Ascending aorta (tissue), 2 donors: ENCODE measurements around the gene NBEA. TPM values are rescaled to one million over a fixed set of nuclear protein-coding genes. Genes with fewer than 3 reads are reported as not detected.

ENCODE experiments used
- DNase-seq, 2 donors: peaks; one replicate each; pipeline ENCODE4 v3.0.0-alpha.2; 2019; ENCODE audit warnings: low spot score in 2 of 2
- H3K27ac ChIP-seq, 2 donors: fragments of 200-600 bp; sonication (generic); one replicate each; pipeline ENCODE4 v1.5.1; 2016 to 2017; ENCODE audit warnings: mild to moderate bottlenecking in 1 of 2
- H3K27me3 ChIP-seq: fragments of 200-600 bp; sonication (generic); one replicate; pipeline ENCODE4 v1.5.1; 2017
- H3K36me3 ChIP-seq, 2 donors: fragments of 200-600 bp; sonication (generic); one replicate each; pipeline ENCODE4 v1.5.1; 2016
- H3K4me1 ChIP-seq, 2 donors: fragments of 200-600 bp; sonication (generic); one replicate each; pipeline ENCODE4 v1.5.1; 2016 to 2017; ENCODE audit warnings: mild to moderate bottlenecking in 1 of 2
- H3K4me3 ChIP-seq, 2 donors: fragments of 200-600 bp; sonication (generic); one replicate each; pipeline ENCODE4 v1.5.1; 2016 to 2017; ENCODE audit warnings: mild to moderate bottlenecking in 1 of 2
- H3K9me3 ChIP-seq, 2 donors: fragments of 200-600 bp; sonication (generic); one replicate each; pipeline ENCODE4 v1.5.1; 2016
- intact Hi-C: fragments of 100-400 bp; cut with DNase I; formaldehyde crosslinking; loops from one replicate; pipeline ENCODE4 v1.15.1; 2023
- total RNA-seq: library from RNA; depleted of rRNA; stranded (reverse); fragments of >200 nt; gene quantifications from one replicate; pipeline ENCODE4 v1.1.0, GENCODE V29; 2016
- TF ChIP-seq, protein P1 (sequence below), 3 experiments: fragments of 200-600 bp in 2 of 3; fragments of 450-650 bp in 1 of 3; sonication (generic) in 2 of 3; IDR thresholded peaks; one replicate each; pipeline ENCODE4 v1.5.1; 2016 to 2019; ENCODE audit warnings: antibody characterized with exemption in 3 of 3, mild to moderate bottlenecking in 1 of 3, moderate library complexity in 1 of 3

The NBEA gene
- total RNA-seq, 1 donor from 2014 or later: 1.6 TPM

- Histone ChIP-seq H3K36me3 (no peaks in the 10 kb centered on the region), H3K4me3 (no peak overlapping the region), H3K9me3 (no peaks in the 10 kb centered on the region), H3K27ac (no peak overlapping the region), H3K4me1 (no peaks in the 10 kb centered on the region), H3K27me3 (no peaks in the 10 kb centered on the region)
- TF ChIP-seq, protein P1, sequence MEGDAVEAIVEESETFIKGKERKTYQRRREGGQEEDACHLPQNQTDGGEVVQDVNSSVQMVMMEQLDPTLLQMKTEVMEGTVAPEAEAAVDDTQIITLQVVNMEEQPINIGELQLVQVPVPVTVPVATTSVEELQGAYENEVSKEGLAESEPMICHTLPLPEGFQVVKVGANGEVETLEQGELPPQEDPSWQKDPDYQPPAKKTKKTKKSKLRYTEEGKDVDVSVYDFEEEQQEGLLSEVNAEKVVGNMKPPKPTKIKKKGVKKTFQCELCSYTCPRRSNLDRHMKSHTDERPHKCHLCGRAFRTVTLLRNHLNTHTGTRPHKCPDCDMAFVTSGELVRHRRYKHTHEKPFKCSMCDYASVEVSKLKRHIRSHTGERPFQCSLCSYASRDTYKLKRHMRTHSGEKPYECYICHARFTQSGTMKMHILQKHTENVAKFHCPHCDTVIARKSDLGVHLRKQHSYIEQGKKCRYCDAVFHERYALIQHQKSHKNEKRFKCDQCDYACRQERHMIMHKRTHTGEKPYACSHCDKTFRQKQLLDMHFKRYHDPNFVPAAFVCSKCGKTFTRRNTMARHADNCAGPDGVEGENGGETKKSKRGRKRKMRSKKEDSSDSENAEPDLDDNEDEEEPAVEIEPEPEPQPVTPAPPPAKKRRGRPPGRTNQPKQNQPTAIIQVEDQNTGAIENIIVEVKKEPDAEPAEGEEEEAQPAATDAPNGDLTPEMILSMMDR (IDR thresholded peaks at IDR 0.05): no peak
- DNase-seq: no peak
- intact Hi-C loops: no loop called here
These were observed 412.8 kb downstream of the NBEA start for GRCh38 chr13:35354882-35355281.

DNA sequence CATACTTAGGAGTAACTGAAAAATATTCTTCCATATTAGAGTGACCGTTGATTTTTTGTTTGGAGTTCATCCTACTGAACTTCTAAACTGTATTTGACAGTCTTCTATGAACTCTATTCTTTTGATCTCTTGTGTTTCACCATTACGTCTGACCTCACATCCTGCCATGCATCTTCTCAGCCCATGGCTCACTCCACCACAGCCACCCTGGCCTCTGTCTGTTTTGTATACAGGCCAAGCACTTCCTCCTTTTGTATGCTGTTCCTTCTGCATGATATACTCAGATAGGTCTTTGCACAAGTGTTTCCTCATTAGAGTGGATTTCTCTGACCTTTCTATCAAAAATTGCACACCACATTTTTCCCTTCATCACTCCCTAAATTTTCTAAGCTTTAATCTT, 414.5 kb downstream of the NBEA start:
- Histone ChIP-seq H3K4me1 (no peaks in the 10 kb centered on the region), H3K27me3 (no peaks in the 10 kb centered on the region), H3K36me3 (no peaks in the 10 kb centered on the region), H3K4me3 (no peak overlapping the region), H3K9me3 (no peaks in the 10 kb centered on the region), H3K27ac (no peak overlapping the region)
- intact Hi-C loops: no loop called here
- TF ChIP-seq, protein P1 (IDR thresholded peaks at IDR 0.05): no peak
- no peak for DNase-seq

DNA sequence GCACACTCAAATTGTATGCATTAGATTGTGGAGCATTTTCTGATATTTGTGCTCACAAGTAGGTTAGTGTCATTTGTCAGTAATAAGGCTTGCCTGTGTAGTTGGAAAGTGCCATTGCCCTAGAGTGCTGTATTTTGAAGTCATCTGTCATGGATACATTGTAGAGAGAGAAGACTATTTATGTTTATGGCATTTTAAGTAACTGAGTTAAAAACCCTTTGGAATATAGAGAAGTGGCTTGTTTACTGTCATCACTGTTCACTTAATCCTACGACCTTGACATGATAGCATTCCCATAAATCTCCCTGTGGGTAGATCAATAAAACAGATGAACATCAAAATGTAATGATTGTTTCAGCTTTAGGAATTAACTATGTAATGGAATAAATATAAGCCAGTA, 423.8 kb downstream of the NBEA start:
- no peak for DNase-seq
- TF ChIP-seq, protein P1 (IDR thresholded peaks at IDR 0.05): no peak
- intact Hi-C loops: no loop called here
- Histone ChIP-seq H3K27me3 (no peaks in the 10 kb centered on the region), H3K27ac (no peak overlapping the region), H3K4me1 (no peaks in the 10 kb centered on the region), H3K4me3 (no peak overlapping the region), H3K36me3 (no peaks in the 10 kb centered on the region), H3K9me3 (peaks cover 5 to 16% of the 10 kb centered on the region in 2 donors)

DNA sequence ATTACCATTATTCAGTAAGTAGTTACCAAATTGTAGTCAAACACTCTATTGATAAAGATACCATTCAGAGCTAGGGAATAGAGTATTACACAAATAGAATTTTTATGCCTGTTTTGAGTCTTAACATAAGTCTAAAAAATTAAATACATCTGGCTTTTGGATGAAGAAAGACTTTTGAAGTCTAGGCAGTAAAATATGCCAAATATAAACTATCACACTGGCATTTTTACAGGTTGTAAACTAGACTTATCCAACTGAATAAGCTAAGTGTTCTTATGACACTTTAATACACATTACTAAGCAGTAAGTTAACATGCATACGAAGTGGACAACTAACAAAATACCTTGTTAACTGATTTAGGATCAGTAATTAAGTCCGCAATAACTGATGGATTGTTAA, 425.5 kb downstream of the NBEA start:
- DNase-seq: no peak
- H3K4me1 ChIP-seq: no peaks in the 10 kb centered on the region
- intact Hi-C loops: no loop called here
- peaks cover 6 to 28% of the 10 kb centered on the region in 2 donors for H3K9me3 ChIP-seq
- H3K36me3 ChIP-seq: no peaks in the 10 kb centered on the region
- no peak overlapping the region for H3K4me3 ChIP-seq
- TF ChIP-seq, protein P1 (IDR thresholded peaks at IDR 0.05): no peak
- no peaks in the 10 kb centered on the region for H3K27me3 ChIP-seq
- H3K27ac ChIP-seq: no peak overlapping the region

DNA sequence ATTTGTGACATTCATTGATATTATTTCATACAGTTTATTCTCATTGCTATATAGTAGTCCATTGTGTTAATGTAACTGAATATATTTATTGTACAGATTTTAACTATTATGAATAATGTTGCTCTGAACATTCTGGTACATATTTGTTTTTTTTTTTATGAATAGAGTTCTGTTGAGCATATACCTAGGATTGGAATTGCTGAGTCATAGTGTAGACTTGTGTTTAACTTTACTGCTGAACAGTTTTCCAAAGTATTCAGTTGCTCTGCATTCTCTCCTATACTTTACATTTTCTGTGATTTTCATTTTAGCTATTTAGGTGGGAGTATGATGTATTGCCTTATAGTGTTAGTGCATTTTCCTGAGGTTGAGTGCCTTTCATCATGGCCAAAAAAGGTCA, 436.9 kb downstream of the NBEA start:
- no peaks in the 10 kb centered on the region for H3K36me3 ChIP-seq
- no peak overlapping the region for H3K4me3 ChIP-seq
- TF ChIP-seq, protein P1 (IDR thresholded peaks at IDR 0.05): no peak
- no peaks in the 10 kb centered on the region for H3K9me3 ChIP-seq
- intact Hi-C loops: no loop called here
- DNase-seq: no peak
- H3K4me1 ChIP-seq: no peaks in the 10 kb centered on the region
- no peaks in the 10 kb centered on the region for H3K27me3 ChIP-seq
- no peak overlapping the region for H3K27ac ChIP-seq

DNA sequence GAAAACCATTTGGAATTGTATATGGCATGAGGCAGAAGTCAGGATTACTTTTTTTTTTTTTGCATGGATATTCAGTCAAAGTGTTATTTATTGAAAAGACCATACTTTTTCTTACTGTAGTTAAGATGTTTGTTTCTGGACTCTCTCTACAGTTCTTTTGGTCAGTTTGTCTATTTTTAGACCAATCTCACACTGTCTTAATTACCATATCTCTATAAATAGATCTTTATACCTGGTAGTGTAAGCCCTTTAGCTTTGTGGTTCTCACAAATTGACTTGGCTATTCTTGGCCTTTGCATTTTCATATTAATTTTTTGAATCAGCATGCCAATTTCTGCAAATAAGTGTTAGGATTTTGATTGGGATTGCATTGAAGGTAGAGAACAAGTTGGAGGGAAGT, 437.6 kb downstream of the NBEA start:
- TF ChIP-seq, protein P1 (IDR thresholded peaks at IDR 0.05): no peak
- peaks cover 0 to 6% of the 10 kb centered on the region in 2 donors for H3K9me3 ChIP-seq
- DNase-seq: no peak
- no peaks in the 10 kb centered on the region for H3K4me1 ChIP-seq
- intact Hi-C loops: no loop called here
- H3K36me3 ChIP-seq: no peaks in the 10 kb centered on the region
- no peak overlapping the region for H3K4me3 ChIP-seq
- no peak overlapping the region for H3K27ac ChIP-seq
- no peaks in the 10 kb centered on the region for H3K27me3 ChIP-seq
